GM19468 (cell line): Measurements from ENCODE around the gene KLF8.

Experiments used
- ATAC-seq: cut with Tn5 transposase; IDR thresholded peaks from one replicate; pipeline ENCODE4 v1.9.1; 2021; ENCODE audit warnings: mild to moderate bottlenecking, moderate library complexity, moderate number of reproducible peaks; ENCODE audit not compliant: unreplicated experiment; ENCODE audit errors: extremely low read depth

KLF8 gene

DNA sequence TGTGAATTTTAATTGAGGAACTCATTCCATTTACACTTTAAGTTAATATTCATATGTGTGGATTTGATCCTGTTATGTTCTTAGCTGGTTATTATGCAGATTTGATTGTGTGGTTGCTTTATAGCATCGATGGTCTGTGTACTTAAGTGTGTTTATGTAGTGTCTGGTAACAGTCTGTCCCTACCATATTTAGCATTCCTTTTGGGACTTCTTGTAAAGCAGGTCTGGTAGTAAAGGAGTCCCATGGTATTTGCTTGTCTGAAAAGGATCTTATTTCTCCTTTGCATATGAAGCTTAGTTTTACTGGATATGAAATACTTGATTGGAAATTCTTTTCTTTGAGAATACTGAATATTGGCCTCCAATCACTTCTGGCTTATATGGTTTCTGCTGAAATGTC lies 76.6 kb downstream of the KLF8 start:
- ATAC-seq, result no peak

DNA sequence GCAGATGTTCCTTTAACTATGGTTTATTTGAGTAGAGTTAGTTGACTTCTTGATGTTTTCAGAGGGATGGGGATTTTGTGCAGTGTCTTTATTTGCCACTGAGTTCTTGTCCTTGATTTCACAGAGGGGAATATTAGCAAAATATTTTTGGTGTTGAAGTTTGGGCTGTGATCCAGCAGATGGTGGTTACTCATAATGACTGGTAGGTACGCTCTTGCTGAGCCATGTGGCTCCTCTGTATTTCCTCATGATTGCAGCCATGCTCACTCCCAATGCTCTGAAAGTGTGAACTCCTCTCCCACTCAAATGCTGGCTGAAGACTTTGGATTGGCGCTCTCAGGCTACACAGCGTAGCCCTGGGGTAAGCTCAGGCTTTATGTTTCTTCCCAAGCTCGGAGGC lies 77.7 kb downstream of the KLF8 start:
- ATAC-seq, result no peak

GRCh38 chrX:56310581-56310980 lies 78.4 kb downstream of the KLF8 start:
- no peak for ATAC-seq

DNA sequence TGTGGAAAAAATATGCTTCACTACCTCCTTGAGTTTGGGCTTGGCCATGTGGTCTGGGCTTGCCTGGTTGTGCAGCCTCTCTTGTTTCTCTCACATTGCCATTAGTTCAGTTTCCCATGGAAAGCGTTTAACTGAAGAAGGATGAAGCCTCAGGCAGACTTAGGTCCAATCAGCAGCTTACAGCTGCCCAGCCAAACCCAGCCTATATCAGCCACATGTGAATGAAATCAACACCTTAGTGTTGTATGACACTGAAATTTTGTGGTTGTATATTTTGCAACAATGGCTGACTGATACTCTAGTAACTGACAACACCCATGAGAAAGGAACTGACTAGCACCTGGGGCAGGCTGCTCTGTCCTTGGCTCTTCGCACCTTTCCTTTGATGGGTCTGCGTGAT lies 81.2 kb downstream of the KLF8 start:
- ATAC-seq, result no peak

DNA sequence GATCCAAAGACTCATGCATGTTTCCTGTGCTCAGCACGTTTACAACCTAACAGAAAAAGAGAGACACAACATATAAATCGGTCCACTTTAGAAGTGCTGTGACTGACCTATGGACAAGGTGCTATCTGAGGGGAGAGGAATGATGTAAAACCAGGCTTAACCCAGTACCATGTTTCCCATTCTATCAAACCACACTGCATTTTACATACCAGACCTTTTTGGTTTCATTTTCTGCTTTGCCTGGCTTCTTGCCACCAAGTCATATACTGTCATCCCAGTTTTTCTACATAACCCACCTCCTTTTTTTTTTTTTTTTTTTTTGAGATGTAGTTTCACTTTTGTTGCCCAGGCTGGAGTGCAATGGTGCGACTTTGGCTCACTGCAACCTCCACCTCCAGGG lies 82.2 kb downstream of the KLF8 start:
- ATAC-seq, result no peak

GRCh38 chrX:56318076-56318475 lies 85.9 kb downstream of the KLF8 start:
- no peak for ATAC-seq

DNA sequence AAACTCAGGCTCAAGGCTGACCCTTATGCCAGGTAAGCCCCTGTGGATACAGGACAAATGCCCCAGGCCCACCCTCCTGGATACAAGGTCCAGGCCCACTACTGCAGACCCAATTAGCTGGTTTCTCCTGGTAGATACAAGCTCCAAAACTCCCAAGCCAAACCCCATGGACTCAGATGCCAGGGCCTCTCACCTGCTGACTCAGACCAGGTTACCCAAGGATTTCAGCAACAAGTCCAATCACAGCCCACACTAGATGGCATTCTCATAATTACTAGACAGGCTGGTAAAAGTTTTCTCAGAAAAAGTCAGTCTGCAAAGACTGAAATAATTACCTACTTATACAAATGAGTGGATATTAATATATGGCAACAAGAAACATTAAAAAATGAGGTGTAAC lies 87.0 kb downstream of the KLF8 start:
- no peak for ATAC-seq
